H1 (cell line): ENCODE data around the gene SLC6A7. TPM values are rescaled to one million over a fixed set of nuclear protein-coding genes. Genes with fewer than 3 reads are reported as not detected.

Source experiments
- CREB1 ChIP-seq: IDR thresholded peaks from 2 replicates; pipeline ENCODE4 v1.6.1; 2012; ENCODE audit warnings: inconsistent platforms
- E2F6 ChIP-seq: IDR thresholded peaks from 2 replicates; pipeline ENCODE4 v1.6.1; 2012; ENCODE audit warnings: inconsistent platforms
- EZH2 ChIP-seq: fragments of 200-600 bp; sonication (generic); IDR thresholded peaks from 2 replicates; pipeline ENCODE4 v1.7.1; 2012; ENCODE audit warnings: low read depth, mild to moderate bottlenecking, moderate library complexity, low read length, inconsistent platforms; ENCODE audit not compliant: severe bottlenecking
- MAFK ChIP-seq: IDR thresholded peaks from 2 replicates; pipeline ENCODE4 v1.6.1; 2012; ENCODE audit warnings: low read depth, mild to moderate bottlenecking, improper control_type of control experiment, low read length
- TBP ChIP-seq: IDR thresholded peaks from 2 replicates; pipeline ENCODE4 v1.6.1; 2011; ENCODE audit warnings: low read depth, low read length, improper control_type of control experiment
- polyA plus RNA-seq, 7 experiments: library from polyadenylated mRNA; depleted of rRNA in 3 of 7; stranded (reverse) in 5 of 7; unstranded in 2 of 7; fragments of >200 nt in 5 of 7; fragments of 200-250 nt in 2 of 7; gene quantifications; 1 replicate in 5 of 7; 2 replicates in 1 of 7; 4 replicates in 1 of 7; pipeline versions ENCODE4 v1.2.1 to v1.2.3, GENCODE V29; 2011 to 2013; ENCODE audit warnings: missing spikeins in 2 of 7, mixed read lengths in 2 of 7
- total RNA-seq: library from RNA; stranded (reverse); fragmentation: NEBNext Ultra II Directional; extraction: Animal tissue kit (Norgen Biotek cat#: 25700); gene quantifications from 2 replicates; pipeline ENCODE4 v1.2.1, GENCODE V29; 2021

The SLC6A7 gene
- total and polyA plus RNA-seq, 2 of the 8 experiments (the other 6 are each of a cell fraction or from before 2014, with no cell fraction given), result 0.07 to 0.12 TPM

- TF ChIP-seq TBP (no peak), E2F6 (no peak), EZH2 (no peak), MAFK (no peak), CREB1 (no peak)
These were observed 4.6 kb upstream of the SLC6A7 start (continued) for GRCh38 chr5:150184990-150185912.
